Non-pigmented ciliary epithelial cell (primary cell): ENCODE measurements around the gene ENGASE.

Source experiments
- DNase-seq: peaks from one replicate; pipeline ENCODE4 v3.0.0-alpha.2; 2010; ENCODE audit warnings: low read depth

ENGASE gene

GRCh38 chr17:79092567-79092966, 17.9 kb downstream of the ENGASE start:
- DNase-seq, result no peak

- no peak for DNase-seq
Observed at GRCh38 chr17:79093270-79093669, 18.6 kb downstream of the ENGASE start.

GRCh38 chr17:79094261-79094660, 19.6 kb downstream of the ENGASE start:
- DNase-seq, result no peak

- DNase-seq, result no peak
Observed at GRCh38 chr17:79095345-79096055, 20.9 kb downstream of the ENGASE start.

- no peak for DNase-seq
Observed at GRCh38 chr17:79096477-79096876, 21.9 kb downstream of the ENGASE start.

- no peak for DNase-seq
Observed at GRCh38 chr17:79097226-79098055, 22.8 kb downstream of the ENGASE start.

DNA sequence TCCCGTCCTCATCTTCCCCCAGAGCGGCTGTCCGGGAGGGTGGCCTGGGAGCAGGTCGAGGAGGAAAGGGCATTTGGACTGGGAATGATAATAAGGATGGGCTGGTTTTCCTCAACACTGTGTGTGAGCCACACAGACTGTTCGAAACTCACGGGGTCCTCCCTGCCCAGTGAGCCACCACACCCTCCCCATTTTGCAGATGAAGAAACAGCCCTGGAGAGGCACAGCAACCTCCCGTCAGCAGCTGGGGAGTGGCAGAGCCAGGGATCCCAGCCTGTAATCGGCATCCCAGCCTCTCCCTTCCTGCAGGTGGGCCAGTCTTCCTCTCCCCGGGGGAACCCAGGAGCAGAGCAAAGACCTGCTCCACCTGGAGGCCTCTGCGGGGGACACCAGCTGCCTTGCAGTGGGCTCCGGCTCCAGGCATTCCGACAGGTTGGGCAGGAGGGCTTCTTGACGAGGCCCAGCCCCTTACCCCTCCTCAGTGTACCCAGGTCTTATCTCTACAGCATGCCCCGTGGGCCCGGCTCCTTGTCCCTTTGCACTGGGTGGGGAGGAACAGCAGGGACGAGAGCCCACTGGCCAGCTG, 23.8 kb downstream of the ENGASE start:
- DNase-seq, result no peak

DNA sequence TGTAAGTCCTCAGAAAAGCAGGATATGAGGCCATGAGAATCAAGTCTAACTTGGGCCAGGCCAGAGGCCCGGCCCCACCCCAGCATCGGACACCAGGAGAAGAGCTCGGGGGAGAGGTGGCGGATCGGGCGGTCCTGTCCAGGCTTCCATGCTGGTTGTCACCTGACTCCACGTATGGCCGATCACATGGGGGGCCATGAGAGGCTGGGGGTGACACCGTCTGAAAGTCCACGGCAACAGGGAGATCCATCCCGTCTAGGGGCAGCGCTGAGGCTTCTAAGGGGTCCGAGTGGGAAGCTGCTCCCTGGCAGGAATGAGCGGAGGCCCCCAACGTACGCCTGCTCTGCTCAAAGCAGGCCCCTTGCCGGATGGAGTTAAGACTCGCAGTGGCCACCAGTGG, 25.8 kb downstream of the ENGASE start:
- DNase-seq, result no peak

- DNase-seq, result no peak
Observed at GRCh38 chr17:79101111-79101673, 26.6 kb downstream of the ENGASE start.

GRCh38 chr17:79102214-79102613, 27.6 kb downstream of the ENGASE start:
- DNase-seq, result no peak

- DNase-seq, result no peak
Observed at GRCh38 chr17:79104898-79105600, 30.4 kb downstream of the ENGASE start.

DNA sequence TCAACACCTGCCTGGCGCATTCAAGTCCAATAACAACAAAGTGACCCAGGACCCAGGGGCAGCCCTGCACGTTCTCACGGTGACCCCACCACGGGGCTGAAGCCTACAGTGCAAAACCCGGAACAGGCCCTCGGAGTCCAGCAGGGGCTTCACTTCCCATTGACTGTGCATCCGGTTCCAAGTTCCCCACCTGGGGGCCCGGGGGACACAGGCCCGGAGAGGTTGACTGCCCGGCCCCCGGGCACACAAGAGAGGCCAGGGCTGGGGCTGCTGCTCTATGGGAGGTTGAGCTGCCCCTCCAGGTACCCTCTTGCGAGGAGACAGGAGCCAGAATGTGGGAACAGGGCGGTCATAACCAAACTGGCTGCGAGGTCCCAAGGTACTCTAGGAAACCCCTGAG, 31.3 kb downstream of the ENGASE start:
- no peak for DNase-seq

- no peak for DNase-seq
Observed at GRCh38 chr17:79106958-79107357, 32.3 kb downstream of the ENGASE start.

DNA sequence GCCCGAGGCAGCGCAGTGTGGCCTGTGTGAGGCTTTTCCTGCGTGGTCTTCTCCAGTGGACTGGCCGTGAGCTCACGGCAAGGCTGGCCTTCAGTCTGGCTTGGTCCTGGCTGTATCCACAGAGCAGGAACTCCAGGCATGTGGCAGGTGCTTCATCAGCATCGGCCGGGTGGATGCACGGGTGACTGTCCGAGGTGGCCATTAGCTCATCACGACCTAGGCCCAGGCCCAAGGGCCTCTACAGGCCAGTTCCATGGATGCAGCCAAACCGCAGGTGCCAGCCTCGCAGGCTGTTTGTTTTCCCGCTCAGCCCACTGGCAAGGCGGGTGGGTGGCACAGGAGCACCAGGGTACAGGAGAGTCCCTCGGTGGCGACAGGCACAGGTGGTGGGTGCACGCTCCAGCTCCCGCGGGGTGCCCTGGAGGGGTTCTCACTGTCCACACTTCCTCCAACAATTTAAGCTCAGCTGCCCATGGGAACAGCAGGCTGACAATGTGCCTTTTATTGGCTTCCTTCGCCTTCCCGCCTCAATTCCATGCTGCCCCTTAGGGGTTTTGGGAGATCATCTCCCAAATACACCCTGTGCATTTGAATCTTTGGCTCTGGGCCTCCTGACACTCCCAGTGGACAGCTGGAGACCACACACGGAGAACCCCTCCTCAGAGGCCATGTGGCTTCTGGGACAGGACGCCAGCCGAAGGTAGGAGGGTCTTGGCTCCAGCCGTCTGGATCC, 33.0 kb downstream of the ENGASE start:
- DNase-seq, result no peak

DNA sequence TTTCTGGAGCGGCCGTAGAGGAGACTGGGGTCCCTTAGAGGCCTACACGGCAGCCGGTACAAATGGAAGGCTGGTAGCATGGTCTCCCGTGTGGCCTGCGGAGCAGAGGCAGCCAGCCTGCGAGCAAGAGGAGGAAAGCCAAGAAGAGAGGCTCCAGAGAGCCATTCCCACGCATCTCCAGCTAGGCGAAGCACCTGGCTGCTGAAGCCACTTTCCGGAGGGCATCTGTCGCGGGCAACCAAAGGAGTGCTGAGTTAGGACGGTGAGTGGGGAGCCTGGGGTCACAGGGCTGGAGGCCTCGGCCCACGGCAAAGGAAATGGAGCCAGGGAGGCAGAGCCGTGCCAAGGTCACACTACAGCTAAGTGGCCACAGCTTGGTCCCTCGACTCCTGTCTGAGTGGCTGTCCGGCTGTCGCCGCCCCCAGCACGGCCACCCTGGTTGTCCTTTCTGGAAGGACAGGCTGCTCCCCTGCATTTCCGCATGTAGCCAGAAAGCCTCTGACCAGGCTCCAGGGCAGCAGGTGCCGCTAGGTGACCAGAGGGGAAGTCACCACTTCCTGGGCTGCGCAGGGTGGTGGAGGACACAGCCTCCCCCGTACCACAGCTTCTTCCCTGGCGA, 33.7 kb downstream of the ENGASE start:
- no peak for DNase-seq

DNA sequence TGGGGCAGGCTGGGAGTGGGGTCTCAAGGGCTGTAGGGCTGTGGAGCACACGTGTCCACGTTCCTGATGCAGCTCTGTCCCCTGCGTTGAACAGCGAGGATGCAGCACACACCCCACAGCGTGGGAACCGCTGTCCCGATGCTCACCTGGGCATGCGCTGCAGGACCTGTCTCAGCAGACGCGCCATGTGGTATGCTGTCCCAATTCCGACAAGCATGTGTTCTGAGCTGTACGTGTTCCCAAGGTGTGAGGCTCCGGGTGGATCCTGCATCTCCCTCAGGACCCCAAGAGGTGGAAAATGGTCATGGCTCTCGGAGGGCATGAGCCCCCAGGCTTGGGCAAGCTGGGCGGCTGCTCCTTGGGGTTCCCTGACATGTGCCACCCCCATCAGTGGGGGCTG, 34.2 kb downstream of the ENGASE start:
- DNase-seq, result no peak

DNA sequence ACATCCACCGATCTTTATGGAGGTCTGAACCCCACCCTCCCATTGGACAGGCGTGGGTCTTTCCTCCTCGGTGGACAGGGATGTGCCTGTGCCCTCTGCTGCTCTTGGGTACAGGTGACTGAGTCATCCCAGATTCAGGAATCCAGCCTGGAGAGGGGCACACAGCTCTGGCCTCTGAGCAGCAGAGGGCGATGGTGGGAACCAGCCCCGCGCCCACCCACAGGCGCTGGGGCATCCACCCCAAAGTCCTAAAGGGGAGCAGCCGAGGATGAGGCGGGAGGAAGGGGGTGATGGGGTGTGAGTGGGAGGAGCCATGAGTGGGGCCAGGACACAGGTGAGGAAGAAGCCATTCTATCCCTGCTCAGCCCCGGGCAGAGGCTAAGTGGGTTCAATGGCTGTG, 35.0 kb downstream of the ENGASE start:
- DNase-seq, result no peak

DNA sequence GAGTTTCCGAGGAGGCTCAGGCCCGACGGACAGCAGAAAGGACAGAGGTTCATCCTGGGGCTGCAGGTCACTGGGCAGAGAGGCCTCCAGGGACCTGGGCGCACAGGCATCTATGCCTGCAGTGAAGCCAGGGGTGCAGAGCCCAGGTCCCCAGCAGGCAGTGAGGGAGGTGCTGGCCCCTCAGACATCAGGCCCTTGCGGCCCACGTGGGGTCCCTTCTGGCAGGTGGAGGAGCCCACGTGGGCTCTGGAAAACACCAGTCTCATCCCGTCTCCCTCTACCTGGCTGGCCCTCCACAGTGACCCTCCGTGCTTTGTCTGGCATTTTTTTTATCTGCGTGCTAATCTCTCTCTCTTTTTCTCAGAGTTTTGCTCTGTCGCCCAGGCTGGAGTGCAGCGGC, 36.5 kb downstream of the ENGASE start:
- DNase-seq, result no peak

GRCh38 chr17:79112471-79112870, 37.8 kb downstream of the ENGASE start:
- no peak for DNase-seq

GRCh38 chr17:79113699-79114457, 39.3 kb downstream of the ENGASE start:
- no peak for DNase-seq
